ENCODE results near the gene PLB1. TPM values are rescaled to one million over a fixed set of nuclear protein-coding genes. Genes with fewer than 3 reads are reported as not detected.

The PLB1 gene
- total RNA-seq, 2 experiments from 2014 or later, result 0.25 to 0.50 TPM

DNA sequence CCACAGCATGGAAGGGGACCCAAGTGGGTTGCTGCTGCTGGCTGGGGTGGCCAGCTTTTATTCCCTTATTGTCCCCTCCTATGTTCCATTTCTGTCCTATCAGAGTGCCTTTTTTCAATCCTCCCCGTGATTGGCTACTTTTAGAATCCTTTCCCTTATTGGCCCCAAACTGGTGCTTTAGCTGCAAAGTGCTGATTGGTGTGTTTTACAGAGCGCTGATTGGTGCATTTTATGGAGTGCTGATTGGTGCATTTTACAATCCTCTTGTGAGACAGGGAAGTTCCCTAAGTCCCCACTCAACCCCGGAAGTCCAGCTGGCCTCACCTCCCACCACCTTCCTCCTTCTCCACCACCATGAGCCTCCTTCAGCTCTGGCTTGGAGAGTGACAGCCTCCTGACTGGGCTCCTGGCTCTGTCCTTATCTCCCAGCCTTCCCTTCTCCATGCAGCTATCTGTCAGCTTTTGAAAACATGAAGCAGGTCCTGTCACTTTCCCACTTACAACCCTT lies 20.7 kb upstream of the PLB1 start:
- Mint-ChIP-seq H3K36me3 (ENCODE audit: low read depth) (no peaks in the 10 kb centered on the region), H3K4me3 (no peak overlapping the region), H3K4me1 (ENCODE audit: low read depth) (peaks cover 13% of the 10 kb centered on the region), H3K27me3 (no peaks in the 10 kb centered on the region), H3K9me3 (peaks cover 6% of the 10 kb centered on the region), H3K27ac (no peak overlapping the region)
- CTCF ChIA-PET, result no interaction called here
- intact Hi-C loops (cut with micrococcal nuclease), result no loop called here
- POLR2A ChIA-PET, result interaction anchor here (1.0 kb wide), 1 partner anchor 10 kb away, joined by 3 read pairs; no protein-coding TSS in a partner anchor
- no peak for TF ChIP-seq CTCF (IDR thresholded peaks at IDR 0.05)
- no peak for ATAC-seq
- no peak for DNase-seq

DNA sequence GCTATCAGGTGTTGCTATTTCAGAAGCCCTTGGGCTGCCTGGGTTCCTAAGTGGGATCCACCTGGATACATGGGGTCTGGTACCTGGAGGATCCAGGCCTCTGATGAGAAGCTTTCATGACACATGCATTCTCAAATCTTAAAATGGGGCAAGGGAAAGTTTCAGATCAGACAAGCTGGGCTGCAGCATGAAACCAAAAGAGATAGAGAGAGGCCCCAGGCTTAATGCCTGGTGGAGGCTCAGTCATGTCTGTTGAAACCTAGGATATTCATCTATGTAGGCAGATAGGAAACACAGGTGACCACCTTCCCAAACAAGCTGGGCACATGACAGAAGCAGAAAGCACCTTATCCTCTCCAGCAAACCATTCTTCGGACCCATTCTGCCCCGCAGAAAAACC lies 18.8 kb upstream of the PLB1 start:
- no peak for DNase-seq
- ChIA-PET POLR2A (no interaction called here), CTCF (interaction anchor here (0.8 kb wide), 1 partner anchor 773 kb away, joined by 5 read pairs; no protein-coding TSS in a partner anchor)
- Mint-ChIP-seq H3K4me3 (no peak overlapping the region), H3K4me1 (ENCODE audit: low read depth) (peaks cover 7% of the 10 kb centered on the region), H3K27me3 (no peaks in the 10 kb centered on the region), H3K36me3 (ENCODE audit: low read depth) (no peaks in the 10 kb centered on the region), H3K27ac (no peak overlapping the region), H3K9me3 (peaks cover 9% of the 10 kb centered on the region)
- ATAC-seq, result no peak
- TF ChIP-seq CTCF (IDR thresholded peaks at IDR 0.05), result no peak
- intact Hi-C loops (cut with micrococcal nuclease), result no loop called here

DNA sequence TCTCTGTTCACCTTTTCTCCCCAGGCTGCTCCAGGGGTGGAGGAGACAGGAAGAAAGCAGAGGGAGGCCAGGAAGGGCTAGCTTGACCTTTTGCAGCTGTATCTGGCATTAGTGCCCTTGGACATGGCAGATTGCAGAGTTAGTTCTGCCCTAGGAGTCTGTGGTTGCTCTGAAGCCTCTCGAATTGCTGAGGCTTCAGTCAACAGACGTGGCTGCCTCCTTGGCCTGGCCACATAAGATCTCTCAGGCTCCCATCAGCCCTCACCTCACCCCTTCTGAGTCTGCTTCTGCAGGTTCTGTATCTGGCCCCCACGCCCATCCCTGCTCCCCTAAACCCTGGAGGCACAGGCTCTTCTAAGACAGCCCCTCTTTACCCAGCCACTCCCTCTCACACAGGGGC lies 18.2 kb upstream of the PLB1 start:
- no peak for TF ChIP-seq CTCF (IDR thresholded peaks at IDR 0.05)
- Mint-ChIP-seq H3K4me3 (no peak overlapping the region), H3K27me3 (no peaks in the 10 kb centered on the region), H3K27ac (no peak overlapping the region), H3K36me3 (ENCODE audit: low read depth) (no peaks in the 10 kb centered on the region), H3K4me1 (ENCODE audit: low read depth) (peaks cover 4% of the 10 kb centered on the region), H3K9me3 (peaks cover 12% of the 10 kb centered on the region)
- DNase-seq (no peak), ATAC-seq (no peak)
- ChIA-PET POLR2A (no interaction called here), CTCF (interaction anchor here (0.8 kb wide), 1 partner anchor 773 kb away, joined by 5 read pairs; no protein-coding TSS in a partner anchor)
- intact Hi-C loops (cut with micrococcal nuclease), result no loop called here

GRCh38 chr2:28480403-28481049 lies 15.3 kb upstream of the PLB1 start:
- Mint-ChIP-seq H3K36me3 (ENCODE audit: low read depth) (no peaks in the 10 kb centered on the region), H3K4me1 (ENCODE audit: low read depth) (peaks cover 4% of the 10 kb centered on the region), H3K27me3 (no peaks in the 10 kb centered on the region), H3K27ac (no peak overlapping the region), H3K4me3 (no peak overlapping the region), H3K9me3 (peaks cover 10% of the 10 kb centered on the region)
- DNase-seq (peak; percentile 33), ATAC-seq (peak; percentile 55)
- CTCF ChIA-PET, result interaction anchor here (0.6 kb wide), 1 partner anchor 39 kb away, joined by 3 read pairs; no protein-coding TSS in a partner anchor
- POLR2A ChIA-PET, result interaction anchor here (1.1 kb wide), 1 partner anchor 10 kb away, joined by 3 read pairs; no protein-coding TSS in a partner anchor
- intact Hi-C loops (cut with micrococcal nuclease), result no loop called here
- TF ChIP-seq CTCF (IDR thresholded peaks at IDR 0.05), result no peak

- CTCF ChIA-PET, result interaction anchor here (1.2 kb wide), 1 partner anchor 15 kb away, joined by 4 read pairs; no protein-coding TSS in a partner anchor
Observed at GRCh38 chr2:28481905-28482304, 14.0 kb upstream of the PLB1 start.

More at GRCh38 chr2:28481905-28482304, 14.0 kb upstream of the PLB1 start:
- ATAC-seq (no peak), DNase-seq (no peak)
- Mint-ChIP-seq H3K27ac (no peak overlapping the region), H3K9me3 (peaks cover 10% of the 10 kb centered on the region), H3K4me3 (no peak overlapping the region), H3K36me3 (ENCODE audit: low read depth) (no peaks in the 10 kb centered on the region), H3K27me3 (no peaks in the 10 kb centered on the region), H3K4me1 (ENCODE audit: low read depth) (peaks cover 4% of the 10 kb centered on the region)
- POLR2A ChIA-PET, result no interaction called here
- TF ChIP-seq CTCF (IDR thresholded peaks at IDR 0.05), result no peak
- intact Hi-C loops (cut with micrococcal nuclease), result no loop called here
